Activated T-cell treated with anti-CD3 and anti-CD28 coated beads for 48 hours (primary cell): ENCODE measurements around the gene COG2.
A peak's percentile ranks its signal among the peaks of the same experiment; 100 is the strongest.
"Not testable (repeated sequence)": the region's sequence is repeated elsewhere in the genome, so short reads cannot be mapped to it uniquely, and the experiment has no call there.

Source experiments
- DNase-seq: peaks from one replicate; pipeline ENCODE4 v3.0.0-alpha.2; 2020; ENCODE audit warnings: low read depth

Gene COG2

GRCh38 chr1:230642263-230642959, at the start of gene COG2:
TSS of gene COG2 (plus strand) at chr1:230642481. CDS start at chr1:230642607, 126 bp downstream.
- peak; percentile 98 for DNase-seq

GRCh38 chr1:230592848-230593414, 49.4 kb upstream of the COG2 start:
- no peak for DNase-seq

- no peak for DNase-seq
These were observed 48.0 kb upstream of the COG2 start for GRCh38 chr1:230594214-230594773.

- no peak for DNase-seq
These were observed 47.1 kb upstream of the COG2 start for GRCh38 chr1:230595181-230595580.

DNA sequence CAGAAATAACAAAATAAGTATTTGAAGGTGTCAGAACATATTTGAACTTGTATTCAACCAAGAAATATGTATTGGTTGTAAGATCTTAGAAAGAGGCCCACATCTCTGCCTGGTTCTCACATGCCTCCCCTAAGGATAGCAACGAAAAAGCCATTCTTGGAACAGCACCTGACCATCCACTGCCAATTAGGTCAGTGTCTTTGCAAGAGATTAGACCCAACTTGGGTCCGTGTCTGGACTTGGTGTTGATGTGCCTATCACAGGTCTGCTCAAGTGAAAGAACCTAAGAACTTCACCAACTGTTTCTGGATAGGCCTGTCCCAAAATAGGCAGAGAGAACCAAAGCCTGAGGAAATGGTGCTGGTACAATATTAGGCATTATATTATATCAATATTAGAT, 46.0 kb upstream of the COG2 start:
- no peak for DNase-seq

GRCh38 chr1:230598745-230599144, 43.5 kb upstream of the COG2 start:
- DNase-seq = no peak

DNA sequence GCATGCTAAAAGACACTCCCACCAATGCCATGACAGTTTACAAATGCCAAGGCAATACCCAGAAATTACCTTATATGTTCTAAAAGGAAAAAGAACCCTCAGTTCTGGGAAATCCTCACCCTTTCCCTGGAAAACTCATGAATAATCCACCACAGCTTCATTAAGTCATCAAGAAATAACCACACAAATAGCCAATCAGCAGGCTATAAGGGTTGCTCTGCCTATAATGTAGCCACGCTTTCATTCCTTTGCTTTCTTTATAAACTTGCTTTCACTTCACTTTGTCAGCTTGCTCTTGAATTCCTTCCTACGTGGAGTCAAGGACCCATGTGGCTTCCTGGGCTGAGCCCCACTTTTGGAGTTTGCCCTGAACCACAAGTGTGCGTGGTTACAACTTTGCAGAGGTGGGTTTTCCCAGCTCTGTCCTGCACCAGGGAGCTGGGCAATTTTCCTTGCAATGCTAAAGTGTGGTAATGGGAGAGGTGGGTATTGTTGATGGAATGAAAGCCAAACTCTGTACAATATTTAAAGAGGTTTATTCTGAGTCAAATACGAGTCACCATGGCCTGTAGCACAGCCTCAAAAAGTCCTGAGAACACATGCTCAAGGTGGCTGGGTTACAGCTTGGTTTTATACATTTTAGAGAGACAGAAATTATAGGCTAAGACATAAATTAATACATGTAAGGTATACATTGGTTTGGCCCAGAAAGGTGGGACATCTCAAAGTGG, 42.2 kb upstream of the COG2 start:
- no peak for DNase-seq

GRCh38 chr1:230600657-230601400, 41.5 kb upstream of the COG2 start:
- DNase-seq = not testable (repeated sequence)

- no peak for DNase-seq
These were observed 33.1 kb upstream of the COG2 start for GRCh38 chr1:230609208-230609607.

DNA sequence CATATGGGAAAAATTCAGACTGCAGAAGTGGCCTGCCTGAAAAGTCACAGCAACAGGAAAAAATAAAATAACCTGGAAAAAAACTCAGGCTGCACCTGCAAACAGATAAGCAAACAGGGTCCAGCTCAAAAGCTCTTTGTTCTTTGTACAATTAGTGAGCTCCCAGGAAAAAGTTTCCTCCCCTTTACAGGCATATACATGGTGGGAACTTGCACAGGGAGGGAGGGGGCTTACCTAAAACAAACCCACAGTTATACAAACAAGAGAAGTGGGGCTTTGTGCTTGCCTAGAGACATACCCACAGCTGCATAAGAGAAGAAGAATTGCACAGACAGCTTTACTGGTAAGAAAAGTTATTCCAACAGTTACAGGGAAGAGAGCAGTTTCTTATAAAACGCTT, 31.7 kb upstream of the COG2 start:
- no peak for DNase-seq

DNA sequence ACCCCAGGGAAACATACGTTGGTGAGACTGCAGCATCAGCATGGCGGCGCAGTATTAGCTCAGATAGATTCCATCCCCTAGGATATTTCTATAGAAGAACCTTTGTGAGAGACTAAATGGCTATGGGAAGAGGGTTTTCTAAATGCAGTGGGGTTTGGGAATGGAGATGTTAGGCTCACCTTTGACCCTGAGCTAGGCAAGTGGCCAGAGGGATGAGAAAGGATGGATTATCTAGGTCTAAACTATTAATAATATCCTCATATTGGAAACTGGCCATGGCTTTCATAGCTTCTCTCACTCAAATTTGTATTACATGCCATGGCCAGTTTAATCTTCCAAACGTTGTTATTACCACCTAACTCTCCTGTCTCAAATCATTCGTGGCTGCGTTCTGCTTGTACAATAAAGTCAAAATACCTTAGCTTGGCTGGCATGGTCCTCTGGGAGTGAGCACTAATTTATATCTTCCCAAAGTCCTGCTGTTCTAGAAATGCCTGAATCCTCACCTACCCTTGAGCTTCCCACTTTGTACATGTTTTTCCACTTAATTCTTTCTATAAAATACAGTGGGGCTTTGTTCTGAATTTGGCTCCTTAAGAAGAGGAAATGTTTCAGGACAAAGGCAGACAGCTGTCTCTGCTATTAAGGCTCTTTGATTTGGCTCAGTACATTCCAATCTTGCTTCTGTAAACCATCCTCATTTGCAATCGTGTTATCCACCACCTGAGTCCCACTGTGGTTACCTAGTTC, 31.0 kb upstream of the COG2 start:
- DNase-seq = no peak

DNA sequence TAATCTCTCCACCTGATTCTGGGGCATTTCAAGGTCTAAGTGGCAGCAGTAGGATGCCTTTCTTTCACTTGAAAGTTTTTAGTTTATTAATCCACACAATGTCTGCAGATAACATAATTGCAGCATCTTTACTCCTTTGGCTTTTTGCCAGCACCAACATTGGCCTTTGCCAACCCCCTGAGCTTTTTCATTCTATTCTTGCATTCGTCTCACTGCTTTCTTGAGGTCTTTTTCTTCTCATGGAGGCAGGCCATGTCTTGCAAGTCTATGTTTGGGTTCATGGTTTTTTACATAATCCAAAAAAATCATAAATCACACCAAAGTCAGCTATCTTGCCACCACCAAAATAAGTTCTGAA, 30.4 kb upstream of the COG2 start:
- DNase-seq = no peak

DNA sequence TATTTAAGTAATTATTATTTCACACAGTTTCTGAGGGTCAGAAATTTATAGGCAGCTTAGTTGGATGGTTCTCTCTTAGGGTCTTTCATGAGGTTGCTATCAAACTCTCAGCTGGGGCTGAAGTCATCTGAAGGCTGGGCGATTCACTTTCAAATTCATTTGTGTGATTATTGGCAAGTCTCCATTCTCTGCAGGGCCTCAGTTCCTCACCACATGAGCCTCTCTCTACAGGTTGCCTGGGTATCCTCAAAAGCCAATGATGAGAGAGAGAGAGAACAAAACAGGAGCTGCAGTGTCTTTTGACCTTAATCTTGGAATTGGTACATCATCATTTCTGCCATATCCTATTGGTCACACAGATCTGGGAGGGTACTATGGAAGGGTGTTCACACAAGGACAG, 29.6 kb upstream of the COG2 start:
- no peak for DNase-seq

GRCh38 chr1:230614121-230614520, 28.2 kb upstream of the COG2 start:
- no peak for DNase-seq

DNA sequence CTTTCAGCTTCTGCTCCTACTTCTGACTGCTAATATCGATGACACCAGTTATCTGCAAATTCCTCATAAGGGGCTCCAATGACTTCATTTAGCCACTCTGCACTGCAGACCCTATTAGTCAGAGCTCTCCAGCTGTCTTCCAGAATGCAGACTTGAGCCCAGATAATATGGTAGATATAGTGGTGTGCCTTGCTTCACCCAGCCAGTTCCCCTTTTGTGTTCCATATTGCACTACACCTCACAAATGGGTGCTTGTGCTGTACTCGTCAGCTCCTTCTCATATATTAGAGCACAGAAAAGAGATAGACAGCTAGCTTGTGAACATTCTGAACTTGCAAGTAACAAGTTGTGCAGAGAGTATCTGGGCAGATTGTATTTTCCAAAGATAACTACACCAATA, 23.7 kb upstream of the COG2 start:
- no peak for DNase-seq

GRCh38 chr1:230620649-230621323, 21.5 kb upstream of the COG2 start:
- no peak for DNase-seq

DNA sequence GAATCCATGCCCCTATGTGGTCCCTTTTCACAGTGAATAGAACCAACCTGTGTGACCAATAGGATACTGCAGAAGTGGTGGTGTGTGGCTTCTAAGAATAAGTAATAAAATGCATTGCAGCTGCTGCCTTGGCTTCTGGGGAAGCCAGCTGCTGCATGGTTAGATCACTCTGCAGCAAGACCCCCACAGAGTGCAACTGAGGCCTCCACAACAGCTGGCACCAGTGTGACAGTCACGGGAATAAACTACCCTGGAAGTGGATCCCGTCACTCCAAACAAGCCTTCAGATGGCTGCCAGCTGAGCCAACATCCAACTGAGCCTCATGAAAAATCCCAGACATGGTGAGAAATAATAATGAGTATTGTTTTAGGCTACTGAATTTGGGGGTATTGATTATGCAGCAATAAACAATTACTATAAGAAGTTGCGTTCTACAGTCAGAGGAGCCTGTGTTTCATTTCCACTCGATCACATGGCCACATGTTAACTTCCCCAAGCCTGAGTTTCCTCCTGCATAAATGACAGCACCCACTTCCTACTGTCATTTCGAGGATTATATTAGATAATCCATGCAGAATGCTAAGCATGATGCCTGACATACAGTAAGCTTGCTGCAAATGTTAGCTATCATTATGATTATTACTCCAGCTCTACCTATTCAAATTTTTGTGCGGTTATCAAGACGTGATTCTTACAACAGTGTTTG, 20.8 kb upstream of the COG2 start:
- no peak for DNase-seq

DNA sequence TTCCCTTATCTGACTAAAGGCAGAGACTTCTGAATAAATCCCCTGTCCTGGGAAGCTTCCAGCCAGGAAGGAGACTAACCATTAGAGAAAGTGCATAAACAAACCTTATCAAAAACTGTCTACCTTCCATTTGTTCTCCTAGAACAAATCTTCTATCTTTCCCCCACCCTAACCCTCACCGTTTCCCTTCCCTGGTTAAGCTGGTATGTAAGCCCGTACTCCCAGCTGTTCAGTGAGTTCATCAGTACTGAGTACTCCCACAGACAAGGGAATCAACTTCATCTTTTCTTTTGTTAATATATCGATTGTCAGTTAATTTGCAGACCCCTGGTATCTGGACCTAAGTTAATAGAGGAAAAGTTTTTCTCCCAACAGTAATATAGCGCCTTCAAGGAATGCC, 20.1 kb upstream of the COG2 start:
- no peak for DNase-seq

GRCh38 chr1:230624097-230624713, 18.1 kb upstream of the COG2 start:
- no peak for DNase-seq

GRCh38 chr1:230626232-230626631, 16.0 kb upstream of the COG2 start:
- no peak for DNase-seq
